MCF 10A (cell line): Measurements from ENCODE around the gene PTGFRN. TPM values are rescaled to one million over a fixed set of nuclear protein-coding genes. Genes with fewer than 3 reads are reported as not detected.

Experiments
- BruUV-seq: library from RNA; stranded (reverse); fragments of 400-500 nt; replicated peaks from 2 replicates; lab custom pipeline; 2021; lab: Mats Ljungman, UMichigan
- CTCF ChIA-PET: fragments of 300-600 bp; sonication (Branson Sonifier 250); formaldehyde crosslinking; extraction: SDS; loops from one replicate; lab custom pipeline; 2021; ENCODE audit warnings: antibody characterized with exemption, inconsistent platforms; lab: Yijun Ruan, JAX
- POLR2A ChIA-PET: fragments of 300-600, 350-650 bp; sonication (Branson Sonifier 250); formaldehyde crosslinking; extraction: SDS; loops from one replicate; lab custom pipeline; 2020; ENCODE audit warnings: antibody characterized with exemption, inconsistent platforms; lab: Yijun Ruan, JAX
- DNase-seq: peaks from one replicate; pipeline ENCODE4 v3.0.0-alpha.2; 2018; ENCODE audit not compliant: unreplicated experiment
- H3K27ac Mint-ChIP-seq: one replicate; pipeline ENCODE4 v1.8.0; 2022; ENCODE audit warnings: mild to moderate bottlenecking, low read depth, mixed read lengths; ENCODE audit not compliant: unreplicated experiment
- H3K27me3 Mint-ChIP-seq: one replicate; pipeline ENCODE4 v1.8.0; 2022; ENCODE audit warnings: mixed read lengths; ENCODE audit not compliant: insufficient read depth, unreplicated experiment
- H3K36me3 Mint-ChIP-seq: one replicate; pipeline ENCODE4 v1.8.0; 2022; ENCODE audit warnings: mild to moderate bottlenecking, moderate library complexity, mixed read lengths; ENCODE audit not compliant: insufficient read depth, unreplicated experiment
- H3K4me1 Mint-ChIP-seq: one replicate; pipeline ENCODE4 v1.8.0; 2022; ENCODE audit warnings: mixed read lengths; ENCODE audit not compliant: insufficient read depth, unreplicated experiment
- H3K4me3 Mint-ChIP-seq: one replicate; pipeline ENCODE4 v1.8.0; 2022; ENCODE audit warnings: mild to moderate bottlenecking, moderate library complexity, mixed read lengths; ENCODE audit not compliant: unreplicated experiment
- H3K9me3 Mint-ChIP-seq: one replicate; pipeline ENCODE4 v1.8.0; 2022; ENCODE audit warnings: mixed read lengths; ENCODE audit not compliant: unreplicated experiment
- CTCF ChIP-seq: fragments of 200-600 bp; IDR thresholded peaks from one replicate; pipeline ENCODE4 v1.8.0; 2022; ENCODE audit warnings: antibody characterized with exemption, mild to moderate bottlenecking; ENCODE audit not compliant: unreplicated experiment
- intact Hi-C: fragments of 100-400 bp; cut with micrococcal nuclease; formaldehyde crosslinking; loops from 2 replicates; pipeline ENCODE4 v1.14.1; 2022
- total RNA-seq: library from RNA; stranded (reverse); gene quantifications from 2 replicates; pipeline ENCODE4 v1.2.3, GENCODE V29; 2022

The PTGFRN gene
- total RNA-seq, 1 experiment from 2014 or later = 45.2 TPM

- ChIA-PET POLR2A (interaction anchor here (1.2 kb wide), 1 partner anchor 16 kb away, joined by 3 read pairs; no protein-coding TSS in a partner anchor), CTCF (no interaction called here)
- Mint-ChIP-seq H3K36me3 (no peaks in the 10 kb centered on the region), H3K4me3 (no peak overlapping the region), H3K9me3 (no peaks in the 10 kb centered on the region), H3K27me3 (no peaks in the 10 kb centered on the region), H3K4me1 (peaks cover 8% of the 10 kb centered on the region), H3K27ac (no peak overlapping the region)
- TF ChIP-seq CTCF = no peak
- no peak for DNase-seq
- intact Hi-C loops = no loop called here
- no TSS peak for BruUV-seq
Observed at GRCh38 chr1:117011334-117011733, 101.6 kb downstream of the PTGFRN start.

- Mint-ChIP-seq H3K9me3 (no peaks in the 10 kb centered on the region), H3K27me3 (no peaks in the 10 kb centered on the region), H3K36me3 (no peaks in the 10 kb centered on the region), H3K4me3 (no peak overlapping the region), H3K4me1 (no peaks in the 10 kb centered on the region), H3K27ac (no peak overlapping the region)
- ChIA-PET POLR2A (interaction anchor here (0.7 kb wide), 2 partner anchors 47 to 306 kb away, joined by 3 read pairs; partner anchors contain the start of gene TTF2), CTCF (interaction anchor here (0.7 kb wide), 1 partner anchor 157 kb away, joined by 4 read pairs; no protein-coding TSS in a partner anchor)
- no peak for TF ChIP-seq CTCF
- no TSS peak for BruUV-seq
- intact Hi-C loops = no loop called here
- no peak for DNase-seq
Observed at GRCh38 chr1:117013309-117013858, 103.7 kb downstream of the PTGFRN start.

- no TSS peak for BruUV-seq
- Mint-ChIP-seq H3K4me3 (no peak overlapping the region), H3K4me1 (no peaks in the 10 kb centered on the region), H3K9me3 (no peaks in the 10 kb centered on the region), H3K27ac (no peak overlapping the region), H3K27me3 (no peaks in the 10 kb centered on the region), H3K36me3 (no peaks in the 10 kb centered on the region)
- intact Hi-C loops = no loop called here
- TF ChIP-seq CTCF = no peak
- ChIA-PET POLR2A (interaction anchor here (0.7 to 1.2 kb wide), 3 partner anchors 10 to 305 kb away, joined by 3 to 4 read pairs (median 3); partner anchors contain the start of gene TTF2), CTCF (no interaction called here)
- no peak for DNase-seq
Observed at GRCh38 chr1:117014209-117014608, 104.5 kb downstream of the PTGFRN start.

- no TSS peak for BruUV-seq
- ChIA-PET CTCF (interaction anchor here (0.8 kb wide), 1 partner anchor 253 kb away, joined by 3 read pairs; no protein-coding TSS in a partner anchor), POLR2A (no interaction called here)
- Mint-ChIP-seq H3K9me3 (no peaks in the 10 kb centered on the region), H3K36me3 (no peaks in the 10 kb centered on the region), H3K27me3 (no peaks in the 10 kb centered on the region), H3K27ac (no peak overlapping the region), H3K4me1 (no peaks in the 10 kb centered on the region), H3K4me3 (no peak overlapping the region)
- DNase-seq = no peak
- TF ChIP-seq CTCF = no peak
- intact Hi-C loops = no loop called here
Observed at GRCh38 chr1:117015724-117016123, 106.0 kb downstream of the PTGFRN start.
